Cardiac fibroblast (primary cell): Measurements from ENCODE around the gene IFI44.

ENCODE experiments used
- DNase-seq, 2 donors: peaks; one replicate each; pipeline versions ENCODE4 v3.0.0 to v3.0.0-alpha.2; 2010; ENCODE audit warnings: low read depth in 2 of 2
- H3K4me3 ChIP-seq, 2 donors: replicated peaks in 1 of 2; 1 replicate in 1 of 2; 2 replicates in 1 of 2; pipeline ENCODE4 v1.5.1; 2011; ENCODE audit warnings: low read depth in 2 of 2, low read length in 2 of 2, mild to moderate bottlenecking in 2 of 2, moderate library complexity in 1 of 2
- TF ChIP-seq, protein P1 (sequence below): IDR thresholded peaks from one replicate; pipeline ENCODE4 v1.5.1; 2011; ENCODE audit warnings: low read depth, mild to moderate bottlenecking, low read length, inconsistent platforms

The IFI44 gene

DNA sequence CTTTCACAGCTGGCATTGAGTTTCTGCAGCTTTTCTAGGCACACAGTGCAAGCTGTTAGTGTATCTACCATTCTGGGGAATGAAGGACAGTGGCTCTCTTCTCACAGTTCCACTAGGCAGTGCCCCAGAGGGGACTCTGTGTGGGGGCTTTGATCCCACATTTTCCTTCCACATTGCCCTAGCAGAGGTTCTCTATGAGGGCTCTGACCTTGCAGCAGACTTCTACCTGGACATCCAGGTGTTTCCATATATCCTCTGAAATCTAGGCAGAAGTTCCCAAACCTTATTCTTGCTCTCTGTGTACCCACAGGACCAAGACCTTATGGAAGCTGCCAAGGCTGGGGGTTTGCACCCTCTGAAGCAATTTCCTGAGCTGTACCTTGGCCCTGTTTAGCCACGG lies 2.4 kb upstream of the IFI44 start:
- TF ChIP-seq, protein P1, sequence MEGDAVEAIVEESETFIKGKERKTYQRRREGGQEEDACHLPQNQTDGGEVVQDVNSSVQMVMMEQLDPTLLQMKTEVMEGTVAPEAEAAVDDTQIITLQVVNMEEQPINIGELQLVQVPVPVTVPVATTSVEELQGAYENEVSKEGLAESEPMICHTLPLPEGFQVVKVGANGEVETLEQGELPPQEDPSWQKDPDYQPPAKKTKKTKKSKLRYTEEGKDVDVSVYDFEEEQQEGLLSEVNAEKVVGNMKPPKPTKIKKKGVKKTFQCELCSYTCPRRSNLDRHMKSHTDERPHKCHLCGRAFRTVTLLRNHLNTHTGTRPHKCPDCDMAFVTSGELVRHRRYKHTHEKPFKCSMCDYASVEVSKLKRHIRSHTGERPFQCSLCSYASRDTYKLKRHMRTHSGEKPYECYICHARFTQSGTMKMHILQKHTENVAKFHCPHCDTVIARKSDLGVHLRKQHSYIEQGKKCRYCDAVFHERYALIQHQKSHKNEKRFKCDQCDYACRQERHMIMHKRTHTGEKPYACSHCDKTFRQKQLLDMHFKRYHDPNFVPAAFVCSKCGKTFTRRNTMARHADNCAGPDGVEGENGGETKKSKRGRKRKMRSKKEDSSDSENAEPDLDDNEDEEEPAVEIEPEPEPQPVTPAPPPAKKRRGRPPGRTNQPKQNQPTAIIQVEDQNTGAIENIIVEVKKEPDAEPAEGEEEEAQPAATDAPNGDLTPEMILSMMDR, result no peak
- no peak for DNase-seq
- H3K4me3 ChIP-seq, result no peak overlapping the region

DNA sequence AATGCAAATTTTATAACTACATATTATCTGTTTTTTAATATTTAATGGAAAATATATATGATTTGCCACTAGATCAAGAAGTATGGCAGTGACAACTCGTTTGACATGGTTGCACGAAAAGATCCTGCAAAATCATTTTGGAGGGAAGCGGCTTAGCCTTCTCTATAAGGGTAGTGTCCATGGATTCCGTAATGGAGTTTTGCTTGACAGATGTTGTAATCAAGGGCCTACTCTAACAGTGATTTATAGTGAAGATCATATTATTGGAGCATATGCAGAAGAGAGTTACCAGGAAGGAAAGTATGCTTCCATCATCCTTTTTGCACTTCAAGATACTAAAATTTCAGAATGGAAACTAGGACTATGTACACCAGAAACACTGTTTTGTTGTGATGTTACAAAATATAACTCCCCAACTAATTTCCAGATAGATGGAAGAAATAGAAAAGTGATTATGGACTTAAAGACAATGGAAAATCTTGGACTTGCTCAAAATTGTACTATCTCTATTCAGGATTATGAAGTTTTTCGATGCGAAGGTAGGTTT lies 556 bp downstream of the IFI44 start:
- peak; percentile 15 to 25 for DNase-seq
- peak overlapping the region in 1 of 2 donors; percentile 50 for H3K4me3 ChIP-seq
- TF ChIP-seq, protein P1, result no peak

DNA sequence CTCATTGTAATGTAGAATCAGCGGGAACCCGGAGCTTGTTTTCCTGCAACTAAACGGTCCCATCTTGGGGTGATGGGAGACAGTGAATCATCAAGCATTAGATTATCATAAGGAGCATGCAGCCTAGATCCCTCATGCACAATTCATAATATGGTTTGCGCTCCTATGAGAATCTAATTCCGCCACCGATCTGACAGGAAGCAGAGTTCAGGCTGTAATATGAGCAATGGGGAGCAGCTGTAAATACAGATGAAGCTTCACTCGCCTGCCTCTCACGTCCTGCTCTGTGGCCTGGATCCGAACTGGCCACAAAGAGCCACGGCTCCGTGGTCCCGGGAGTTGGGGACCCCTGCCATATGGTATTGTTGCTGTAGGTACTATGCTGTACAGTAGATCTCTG lies 1.6 kb downstream of the IFI44 start:
- peak overlapping the region in 1 of 2 donors; percentile 16 for H3K4me3 ChIP-seq
- peak in 1 of 2 donors; percentile 50 for DNase-seq
- TF ChIP-seq, protein P1, result no peak

DNA sequence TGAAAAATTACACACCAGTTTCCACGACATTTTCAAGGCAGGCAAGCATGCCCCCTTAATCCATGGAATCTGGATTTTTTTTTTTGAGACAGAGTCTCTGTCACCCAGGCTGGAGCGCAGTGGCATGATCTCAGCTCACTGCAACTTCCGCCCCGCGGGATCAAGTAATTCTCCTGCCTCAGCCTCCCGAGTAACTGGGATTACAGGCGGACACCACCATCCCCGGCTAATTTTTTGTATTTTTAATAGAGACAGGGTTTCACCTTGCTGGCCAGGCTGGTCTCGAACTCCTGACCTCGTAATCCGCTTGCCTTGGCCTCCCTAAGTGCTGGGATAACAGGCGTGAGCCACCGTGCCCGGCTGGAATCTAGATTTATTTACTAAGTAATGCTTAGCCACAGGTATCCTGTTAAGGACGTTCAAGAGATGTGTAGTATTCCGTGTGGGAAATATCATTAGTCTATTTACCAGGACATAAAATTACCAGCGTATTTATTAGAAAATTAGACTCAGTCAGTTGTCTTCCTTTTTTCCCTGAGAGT lies 2.5 kb downstream of the IFI44 start:
- DNase-seq, result no peak
- TF ChIP-seq, protein P1, result no peak
- H3K4me3 ChIP-seq, result no peak overlapping the region

DNA sequence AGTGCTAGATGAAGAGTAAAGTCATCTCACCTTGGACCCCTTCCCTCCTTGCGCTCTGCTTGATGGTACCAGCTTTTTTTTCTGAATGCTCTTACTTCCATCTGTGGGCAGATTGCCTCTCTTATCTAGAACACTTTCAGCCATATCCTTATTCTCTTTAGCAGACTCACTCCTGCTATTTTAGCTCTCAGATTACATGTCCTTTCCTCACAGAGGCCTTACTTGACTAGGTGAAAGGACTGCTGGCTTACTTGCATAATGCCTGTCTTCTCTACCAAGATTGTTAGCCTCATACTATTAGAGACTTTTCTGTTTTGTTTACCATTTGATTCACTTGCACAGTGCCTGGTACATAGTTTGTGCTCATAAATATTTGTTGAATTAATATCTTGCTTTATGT lies 9.3 kb downstream of the IFI44 start:
- TF ChIP-seq, protein P1, result no peak
- DNase-seq, result peak in 1 of 2 donors; percentile 48
- no peak overlapping the region for H3K4me3 ChIP-seq

DNA sequence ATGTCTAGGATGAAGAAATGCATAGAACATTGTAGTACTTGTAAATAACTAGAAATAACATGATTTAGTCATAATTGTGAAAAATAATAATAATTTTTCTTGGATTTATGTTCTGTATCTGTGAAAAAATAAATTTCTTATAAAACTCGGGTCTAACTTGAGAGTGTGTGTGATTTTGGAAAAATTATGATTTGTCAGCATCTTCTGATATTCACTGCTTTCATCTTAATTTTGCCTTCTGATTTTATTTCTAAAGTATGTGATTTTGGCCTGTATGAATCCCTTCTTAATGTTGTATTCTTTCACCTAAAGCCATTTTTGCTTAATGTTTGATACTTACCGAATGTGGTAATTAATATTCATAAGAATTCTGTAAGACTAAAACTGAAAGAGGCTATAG lies 14.3 kb downstream of the IFI44 start:
- TF ChIP-seq, protein P1, result no peak
- no peak for DNase-seq
- H3K4me3 ChIP-seq, result no peak overlapping the region

DNA sequence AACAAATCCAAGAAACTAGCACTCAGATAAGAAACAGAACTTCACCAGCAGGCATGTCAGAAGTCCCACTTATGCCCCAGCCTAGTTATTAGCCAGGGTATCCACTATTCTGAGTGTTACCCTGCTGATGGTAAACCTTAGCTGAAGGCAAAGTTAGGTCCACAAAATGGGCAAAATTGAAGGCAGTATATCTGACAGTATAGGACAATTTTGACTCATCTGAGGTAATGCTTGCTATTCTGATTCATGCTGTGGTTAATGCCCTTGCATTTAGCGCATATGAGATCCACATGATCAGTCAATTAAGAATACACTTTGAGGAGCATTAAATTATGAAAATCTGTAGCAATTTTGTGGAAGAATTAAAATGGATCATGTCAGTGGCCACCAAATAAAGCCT lies 15.1 kb downstream of the IFI44 start:
- H3K4me3 ChIP-seq, result no peak overlapping the region
- DNase-seq, result peak in 1 of 2 donors; percentile 4
- TF ChIP-seq, protein P1, result no peak
